HG03432 (cell line): Measurements from ENCODE around the gene POU1F1.
"Not testable (repeated sequence)": the region's sequence is repeated elsewhere in the genome, so short reads cannot be mapped to it uniquely, and the experiment has no call there.

Experiments used
- ATAC-seq: cut with Tn5 transposase; IDR thresholded peaks from one replicate; pipeline ENCODE4 v1.9.1; 2021; ENCODE audit warnings: mild to moderate bottlenecking, moderate library complexity; ENCODE audit not compliant: unreplicated experiment

POU1F1 gene, protein sequence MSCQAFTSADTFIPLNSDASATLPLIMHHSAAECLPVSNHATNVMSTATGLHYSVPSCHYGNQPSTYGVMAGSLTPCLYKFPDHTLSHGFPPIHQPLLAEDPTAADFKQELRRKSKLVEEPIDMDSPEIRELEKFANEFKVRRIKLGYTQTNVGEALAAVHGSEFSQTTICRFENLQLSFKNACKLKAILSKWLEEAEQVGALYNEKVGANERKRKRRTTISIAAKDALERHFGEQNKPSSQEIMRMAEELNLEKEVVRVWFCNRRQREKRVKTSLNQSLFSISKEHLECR

DNA sequence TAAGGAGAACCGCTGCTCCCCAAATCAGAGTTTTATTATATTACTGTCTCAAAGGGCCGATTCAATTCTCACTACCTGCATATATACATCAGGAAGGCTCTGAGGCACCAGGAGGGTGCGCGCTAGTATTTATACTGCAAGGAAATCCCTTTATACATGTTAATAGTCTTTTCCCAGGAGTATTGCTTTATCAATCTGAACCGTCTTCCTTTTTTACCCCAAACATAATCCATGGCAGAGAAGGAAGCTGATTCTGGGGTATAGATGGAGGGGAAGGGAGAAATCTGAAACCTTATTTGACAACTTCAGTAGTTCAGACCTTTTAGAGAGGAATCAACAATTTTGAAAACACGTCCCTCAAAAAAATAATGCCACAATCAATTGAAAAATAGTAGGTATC lies at the start of gene POU1F1:
Gene POU1F1, minus strand, starts transcription at position 101 of the 400 bp plus-strand sequence. CDS start 122 bp downstream, outside the sequence.
- no peak for ATAC-seq

DNA sequence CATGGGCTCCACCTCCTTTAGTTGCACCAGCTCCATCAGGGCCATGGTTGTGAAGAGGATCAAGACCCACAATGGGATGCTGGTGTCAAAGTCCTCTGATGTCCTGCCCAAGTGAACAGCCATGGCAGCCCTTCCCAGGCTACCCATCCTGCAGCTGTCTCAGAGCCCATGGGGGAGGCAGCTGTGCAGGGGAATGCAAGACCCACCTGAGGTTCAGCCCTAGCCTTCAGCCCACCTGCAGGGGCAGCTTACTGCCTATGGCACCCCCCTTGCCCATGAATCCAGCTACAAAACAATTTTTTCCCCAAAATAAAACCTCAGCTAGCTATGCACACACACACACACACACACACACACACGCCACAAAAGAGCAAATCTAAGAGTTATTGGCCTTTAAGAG lies 48.2 kb upstream of the POU1F1 start:
- ATAC-seq, result no peak

DNA sequence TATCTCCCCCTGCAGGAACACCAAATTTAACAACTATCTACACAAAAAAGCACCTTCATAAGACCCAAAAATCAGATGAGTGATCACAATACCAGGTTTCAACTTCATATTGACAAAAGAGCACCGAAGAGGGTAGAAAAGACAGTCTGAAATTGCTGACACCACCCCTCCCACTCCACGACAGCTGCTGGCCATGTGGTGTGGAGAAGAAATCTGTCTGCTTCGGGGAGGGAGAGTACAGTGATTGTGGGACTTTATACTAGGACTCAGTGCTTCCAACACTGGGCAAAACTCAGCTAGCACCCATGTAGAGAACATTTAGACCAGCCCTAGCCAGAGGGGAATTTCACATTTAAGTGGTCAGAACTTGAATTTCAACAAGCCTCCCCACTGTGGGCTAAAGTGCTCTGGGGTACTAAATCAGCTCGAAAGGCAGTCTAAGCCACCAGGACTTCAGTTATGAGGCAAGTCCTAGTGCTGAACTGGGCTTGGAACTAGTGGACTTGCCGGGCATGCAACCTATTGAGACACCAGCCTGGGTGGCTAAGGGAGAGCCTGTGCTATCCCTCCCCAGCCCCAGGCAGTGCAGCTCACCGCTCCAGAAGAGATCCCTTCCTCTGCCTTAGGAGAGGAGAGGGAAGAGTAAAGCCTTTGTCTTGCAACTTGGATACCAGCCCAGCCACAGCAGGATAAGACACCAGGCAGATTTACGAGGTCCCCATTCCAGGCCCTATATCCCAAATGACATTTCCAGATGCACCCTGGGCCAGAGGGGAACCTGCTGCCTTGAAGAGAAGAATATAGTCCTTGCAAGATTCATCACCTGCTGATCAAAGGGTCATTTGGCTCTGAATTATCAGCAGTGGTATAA lies 44.6 kb upstream of the POU1F1 start:
- no peak for ATAC-seq

DNA sequence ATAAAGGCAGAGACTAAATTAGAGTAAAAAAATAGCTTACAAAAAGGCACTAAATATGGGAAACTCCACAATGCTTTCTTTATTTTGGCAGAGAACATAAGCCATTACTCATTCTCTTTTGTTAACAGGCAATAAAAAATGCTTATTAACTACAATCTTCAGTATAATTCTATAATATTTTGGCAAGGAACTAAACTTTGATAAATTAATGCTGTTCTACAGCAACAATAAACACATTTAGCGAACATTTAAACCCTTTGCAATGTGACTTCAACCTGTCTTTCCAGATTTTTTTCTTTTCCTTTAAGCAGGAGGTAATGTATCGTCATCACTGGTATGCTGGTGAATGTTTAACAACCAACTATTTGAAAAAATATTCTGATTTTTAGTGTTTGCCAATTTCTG lies 42.2 kb upstream of the POU1F1 start:
- ATAC-seq, result no peak

DNA sequence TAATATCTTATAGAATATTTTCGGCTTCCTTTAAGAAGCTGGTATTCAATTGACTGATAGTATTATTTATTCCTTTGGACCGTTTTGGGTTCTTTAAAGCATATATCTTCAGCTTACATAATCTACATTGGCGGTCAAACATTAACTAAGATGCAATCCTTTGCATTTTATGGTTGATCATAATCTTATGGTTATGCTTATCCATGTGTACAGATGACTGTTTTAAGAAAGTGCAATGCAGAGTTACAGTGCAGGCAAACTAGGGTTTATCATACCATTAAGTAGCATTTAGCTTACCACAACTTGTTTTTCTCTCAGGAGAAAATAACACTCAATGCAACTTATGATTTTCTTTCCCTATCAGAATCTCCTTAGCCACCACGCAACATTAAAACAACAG lies 41.4 kb upstream of the POU1F1 start:
- ATAC-seq, result no peak

DNA sequence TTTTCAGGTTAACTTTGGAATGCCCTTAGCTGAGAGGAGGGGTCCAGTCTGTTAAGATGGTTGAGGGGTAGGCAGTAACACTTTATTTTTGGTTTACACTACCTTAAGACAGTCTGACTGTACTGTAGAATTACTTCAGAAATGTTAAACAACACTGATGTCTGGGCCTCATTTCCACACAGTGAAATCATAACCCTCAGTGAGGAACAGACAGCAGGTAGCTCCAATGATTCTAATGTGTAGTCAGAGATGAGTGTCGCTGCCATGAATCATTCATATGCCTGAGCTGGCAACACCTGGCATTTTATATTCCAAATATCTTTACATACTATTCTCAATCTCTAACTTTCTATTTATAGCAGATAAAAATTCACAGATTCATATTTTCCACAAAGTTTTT lies 37.3 kb upstream of the POU1F1 start:
- ATAC-seq, result no peak

DNA sequence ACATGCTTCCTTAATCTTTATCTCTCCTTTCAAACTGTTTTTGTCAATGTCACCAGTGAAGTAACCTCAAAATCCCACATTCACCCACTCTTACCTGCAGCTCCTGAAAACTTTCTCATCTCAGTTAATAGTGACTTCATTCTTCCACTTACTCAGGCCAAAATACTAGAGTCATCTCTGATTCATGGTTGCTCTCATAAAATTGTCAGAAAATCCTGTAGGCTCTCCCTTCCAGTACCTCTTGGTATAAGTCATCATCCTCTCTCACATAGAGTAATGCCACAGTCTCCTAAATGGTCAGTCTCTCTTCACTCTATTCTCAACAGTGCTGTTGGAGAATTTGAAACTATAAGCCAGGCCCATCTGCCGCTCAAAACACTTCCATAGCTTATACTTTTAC lies 34.9 kb upstream of the POU1F1 start:
- ATAC-seq, result no peak

DNA sequence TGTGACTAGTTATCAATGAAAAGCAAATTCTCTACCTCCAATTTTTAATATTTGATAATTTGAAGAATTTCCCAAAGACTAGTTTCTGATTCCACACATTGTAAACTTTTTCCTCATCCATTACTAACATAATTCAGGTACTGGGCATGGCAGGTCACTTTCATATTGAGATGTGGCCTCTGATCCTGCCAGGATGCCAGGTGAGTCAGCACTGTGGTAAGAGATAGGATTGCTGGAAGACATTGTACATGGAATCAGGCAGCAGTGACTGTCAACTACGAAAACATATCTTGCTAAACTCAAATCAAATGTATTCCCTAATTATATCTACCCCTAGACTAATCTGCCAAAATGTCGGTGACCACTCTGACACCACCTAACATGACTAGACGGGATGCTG lies 33.2 kb upstream of the POU1F1 start:
- no peak for ATAC-seq

DNA sequence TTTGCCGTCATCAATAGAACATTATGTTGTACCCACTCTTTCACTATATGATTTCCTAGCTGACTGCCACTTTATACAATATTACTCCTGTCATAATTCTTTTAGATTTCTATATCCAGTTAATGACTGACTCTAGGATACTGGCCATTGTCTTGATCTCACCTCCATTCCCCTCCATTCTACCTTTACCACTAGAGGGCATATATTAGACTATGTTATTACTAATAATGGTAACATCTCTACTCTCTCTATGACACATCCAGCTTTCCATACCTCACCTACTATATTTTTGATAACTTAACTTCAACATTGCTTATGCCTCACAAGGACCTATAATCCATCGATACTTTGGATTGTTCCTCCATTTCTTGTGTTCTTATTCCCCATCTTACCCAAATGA lies 31.4 kb upstream of the POU1F1 start:
- peak; percentile 87 for ATAC-seq

DNA sequence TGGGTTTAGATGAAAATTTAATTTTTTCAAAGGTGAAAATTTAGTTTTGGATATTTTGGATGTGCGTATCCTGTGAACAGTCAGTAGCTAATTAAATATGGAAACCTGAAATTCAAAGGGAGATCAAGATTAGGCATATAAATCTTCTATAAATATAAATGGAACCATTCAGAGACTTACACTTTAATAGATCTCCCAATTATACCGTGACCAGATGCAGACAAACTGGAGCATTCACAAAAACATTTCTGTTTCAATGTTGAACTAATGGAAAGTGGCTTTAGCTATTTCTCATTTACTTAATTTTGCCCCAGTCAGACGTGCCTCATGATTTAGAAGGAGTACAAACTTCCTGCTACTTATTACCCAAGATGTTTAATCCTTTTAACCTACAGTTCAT lies 29.1 kb upstream of the POU1F1 start:
- no peak for ATAC-seq

DNA sequence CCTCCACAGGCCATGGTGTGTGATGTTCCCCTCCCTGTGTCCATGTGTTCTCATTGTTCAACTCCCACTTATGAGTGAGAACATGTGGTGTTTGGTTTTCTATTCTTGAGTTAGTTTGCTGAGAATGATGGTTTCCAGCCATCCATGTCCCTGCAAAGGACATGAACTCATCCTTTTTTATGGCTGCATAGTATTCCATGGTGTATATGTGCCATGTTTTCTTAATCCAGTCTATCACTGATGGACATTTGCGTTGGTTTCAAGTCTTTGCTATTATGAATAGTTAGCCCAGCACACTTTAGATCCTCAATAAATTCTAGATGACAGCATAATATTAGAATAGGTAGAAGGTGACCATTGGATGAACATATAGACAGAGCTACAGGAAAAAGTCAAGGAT lies 28.6 kb upstream of the POU1F1 start:
- ATAC-seq, result not testable (repeated sequence)

DNA sequence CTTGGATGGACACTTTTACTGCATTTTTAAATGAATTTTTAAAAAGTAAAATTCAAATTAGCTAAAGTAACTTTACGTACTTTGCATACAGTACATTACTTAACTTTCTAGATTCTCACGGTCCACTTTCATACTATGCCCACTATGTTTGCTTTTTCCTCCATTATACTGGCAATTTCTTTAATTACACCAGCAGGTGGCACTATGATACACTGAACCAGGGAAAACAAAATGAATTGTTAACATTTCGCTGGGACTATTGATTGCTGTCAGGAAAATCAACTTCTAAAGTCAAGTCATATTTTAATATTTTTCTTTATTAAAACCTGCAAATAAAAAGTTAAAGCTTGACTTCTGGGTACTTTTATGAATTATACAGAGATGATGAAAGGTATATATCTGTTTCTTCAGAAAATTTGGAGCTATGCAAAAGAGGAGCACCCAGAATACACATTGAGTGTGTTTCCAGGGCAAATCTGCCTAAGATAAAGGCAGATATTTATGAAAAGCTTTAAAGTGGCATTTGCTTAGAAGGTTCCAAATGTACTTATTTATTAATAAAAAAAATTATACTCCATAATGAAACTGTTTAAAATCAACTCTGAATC lies 21.8 kb upstream of the POU1F1 start:
- ATAC-seq, result peak; percentile 81

DNA sequence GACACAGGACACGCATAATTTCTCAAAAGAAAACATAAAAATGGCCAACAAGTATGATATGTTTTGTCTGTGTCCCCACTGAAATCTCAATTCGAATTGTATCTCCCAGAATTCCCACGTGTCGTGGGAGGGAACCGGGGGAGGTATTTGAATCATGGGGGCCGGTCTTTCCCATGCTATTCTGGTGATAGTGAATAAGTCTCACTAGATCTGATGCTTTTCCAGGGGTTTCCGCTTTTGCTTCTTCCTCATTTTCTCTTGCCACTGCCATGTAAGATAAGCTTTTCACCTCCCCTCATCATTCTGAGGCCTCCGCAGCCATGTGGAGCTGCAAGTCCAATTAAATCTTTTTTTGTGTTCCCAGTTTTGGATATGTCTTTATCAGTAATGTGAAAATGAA lies 12.1 kb upstream of the POU1F1 start:
- ATAC-seq, result no peak

DNA sequence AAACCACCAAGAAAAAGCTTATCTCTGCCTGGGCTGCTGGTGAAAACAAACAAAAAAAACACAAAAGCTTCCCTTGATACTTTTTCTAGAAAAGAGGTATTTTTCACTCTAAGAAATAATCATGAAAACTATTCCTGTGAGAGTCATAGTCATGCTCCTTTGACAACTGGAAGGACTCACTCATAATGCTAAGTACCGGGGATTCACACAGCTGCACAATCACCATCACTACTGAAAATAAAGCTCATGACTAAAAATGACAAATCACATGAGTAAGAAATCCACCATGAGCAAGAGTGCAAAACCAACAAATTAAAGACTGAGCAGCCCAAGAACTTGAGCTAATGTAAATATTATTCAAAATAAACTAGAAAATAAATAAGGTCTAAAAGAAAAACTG lies 10.6 kb upstream of the POU1F1 start:
- peak; percentile 77 for ATAC-seq

DNA sequence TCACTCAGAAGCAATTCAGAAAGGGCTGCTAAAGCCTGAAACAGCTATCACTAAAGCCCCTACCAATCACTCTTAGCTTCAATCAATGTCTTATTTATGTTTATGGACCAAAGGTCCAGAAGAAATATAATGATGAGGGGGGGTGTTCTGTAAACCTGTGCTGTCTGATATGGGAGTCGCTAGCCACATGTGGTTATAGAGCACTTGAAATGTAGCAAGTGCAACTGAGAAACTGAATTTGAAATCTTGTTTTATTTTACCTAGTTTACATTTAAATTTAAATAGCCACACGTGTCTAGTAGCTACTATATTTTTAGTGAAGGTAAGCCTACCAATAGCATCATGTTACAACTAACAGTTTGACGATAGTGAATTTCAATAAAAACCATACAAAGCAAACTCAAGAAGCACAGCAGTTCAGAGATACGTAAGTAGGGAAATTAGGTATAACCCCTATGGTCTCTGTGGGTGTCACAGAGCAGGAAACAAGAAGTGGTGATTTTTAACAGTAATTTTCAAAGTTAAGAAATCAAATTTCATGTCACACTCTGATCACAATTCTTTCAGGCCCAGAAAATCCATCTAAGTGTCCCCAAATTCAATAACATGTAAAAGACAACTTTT lies 3.6 kb downstream of the POU1F1 start:
- ATAC-seq, result peak; percentile 91

DNA sequence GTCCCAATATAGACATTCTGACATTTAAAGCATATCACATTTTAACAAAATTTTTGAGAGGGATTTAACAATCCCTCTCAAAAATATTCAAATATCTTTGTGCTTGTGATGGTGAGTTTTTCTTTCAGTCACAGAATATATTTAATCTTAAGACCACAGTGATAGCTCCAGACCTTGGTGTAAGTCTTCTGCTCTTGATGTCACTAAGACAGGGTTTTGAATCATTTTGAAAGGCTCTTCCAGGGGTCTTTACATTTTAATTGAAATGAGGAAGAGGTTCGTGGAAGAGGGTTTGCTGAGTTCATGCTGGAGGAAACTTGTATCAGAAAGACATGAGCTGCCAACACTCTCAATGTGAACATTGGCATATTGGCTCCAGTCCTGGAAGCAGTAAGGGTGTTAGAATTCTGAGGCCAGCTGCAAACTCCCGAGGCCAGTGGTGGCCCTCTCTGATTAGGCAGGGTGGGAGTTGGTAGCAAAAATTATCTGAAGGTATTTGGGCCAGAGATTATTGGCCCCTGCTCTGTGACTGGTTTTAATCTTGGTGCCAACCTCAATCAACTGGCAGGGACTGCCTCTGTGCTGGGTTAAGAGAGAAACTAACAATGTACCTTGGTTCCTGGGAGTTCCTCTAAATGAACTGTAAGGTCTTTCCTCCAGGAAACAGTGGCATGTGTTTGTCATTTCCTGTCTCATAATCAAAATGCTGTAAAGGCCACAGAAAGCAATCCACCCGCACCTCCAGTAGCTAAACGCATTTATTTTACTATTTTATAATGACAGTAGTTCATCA lies 5.3 kb downstream of the POU1F1 start:
- ATAC-seq, result no peak

DNA sequence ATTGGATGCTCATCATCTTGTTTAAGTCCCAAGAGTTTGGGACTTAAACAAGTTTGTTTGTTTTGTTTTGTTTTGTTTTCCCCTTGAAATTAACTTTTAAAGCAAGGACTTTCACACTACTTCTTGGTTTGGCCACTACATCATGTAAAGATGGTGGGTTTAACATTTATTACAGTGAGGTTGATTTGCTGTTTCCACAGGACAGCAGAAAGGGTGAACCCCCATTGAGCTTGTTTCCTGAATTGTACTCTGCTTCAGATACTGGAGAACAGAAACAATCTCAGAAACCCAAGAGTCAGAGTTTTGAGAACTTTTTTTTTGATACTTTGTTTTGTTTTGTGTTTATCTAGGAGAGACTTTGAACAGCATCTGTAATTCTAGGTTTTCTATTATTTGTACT lies 6.7 kb downstream of the POU1F1 start:
- ATAC-seq, result no peak

DNA sequence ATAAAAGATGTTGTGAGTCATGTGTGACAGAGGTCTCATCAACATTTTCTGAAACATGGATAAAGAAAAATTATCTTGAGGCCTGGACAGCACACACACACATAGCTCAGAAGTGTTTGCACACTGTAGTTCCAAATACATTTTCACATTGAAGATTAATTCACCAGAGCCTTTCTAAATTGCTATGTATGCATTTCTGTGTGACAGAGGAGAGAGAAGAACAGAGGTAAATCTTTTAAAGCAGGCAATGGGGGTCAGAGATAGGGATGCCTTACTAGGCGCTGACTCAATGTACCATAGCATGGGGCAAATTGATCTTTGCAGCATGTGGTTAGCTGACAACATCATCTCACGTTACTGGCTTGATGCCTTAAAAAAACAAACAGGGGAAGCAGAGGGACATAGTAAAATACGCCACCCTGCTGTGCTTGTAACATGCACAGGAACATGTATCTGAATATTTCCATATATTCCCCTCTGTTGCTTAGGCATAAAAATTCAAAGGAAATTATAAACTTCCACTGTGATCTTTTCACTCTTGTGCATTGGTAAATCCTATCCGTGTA lies 7.7 kb downstream of the POU1F1 start:
- no peak for ATAC-seq

DNA sequence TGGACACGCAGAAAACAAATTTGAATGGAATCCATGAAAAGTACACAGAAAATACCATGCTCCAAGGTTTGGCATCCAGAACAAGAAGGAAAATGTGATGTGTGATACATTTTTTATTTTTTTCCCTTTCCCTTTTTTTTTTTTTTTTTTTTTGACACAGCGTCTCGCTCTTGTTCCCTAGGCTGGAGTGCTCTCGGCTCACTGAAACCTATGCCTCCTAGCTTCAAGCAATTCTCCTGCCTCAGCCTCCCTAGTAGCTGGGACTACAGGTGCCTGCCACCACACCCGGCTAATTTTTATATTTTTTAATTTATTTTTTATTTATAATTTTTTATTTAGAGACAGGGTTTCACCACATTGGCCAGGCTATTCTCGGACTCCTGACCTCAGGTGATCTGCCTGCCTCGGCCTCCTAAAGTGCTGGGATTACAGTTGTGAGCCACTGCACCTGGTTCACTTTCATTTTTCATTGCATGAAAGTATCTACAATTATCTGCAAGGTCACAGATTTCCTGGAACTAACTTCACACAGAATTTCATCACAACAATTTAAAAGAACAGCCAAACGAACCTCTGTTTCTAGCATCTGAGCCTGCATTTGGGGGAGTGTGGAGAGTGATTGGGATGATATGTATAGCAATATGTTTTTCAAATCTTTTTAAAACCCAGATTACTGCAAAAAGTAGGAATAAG lies 8.3 kb downstream of the POU1F1 start:
- ATAC-seq, result no peak

DNA sequence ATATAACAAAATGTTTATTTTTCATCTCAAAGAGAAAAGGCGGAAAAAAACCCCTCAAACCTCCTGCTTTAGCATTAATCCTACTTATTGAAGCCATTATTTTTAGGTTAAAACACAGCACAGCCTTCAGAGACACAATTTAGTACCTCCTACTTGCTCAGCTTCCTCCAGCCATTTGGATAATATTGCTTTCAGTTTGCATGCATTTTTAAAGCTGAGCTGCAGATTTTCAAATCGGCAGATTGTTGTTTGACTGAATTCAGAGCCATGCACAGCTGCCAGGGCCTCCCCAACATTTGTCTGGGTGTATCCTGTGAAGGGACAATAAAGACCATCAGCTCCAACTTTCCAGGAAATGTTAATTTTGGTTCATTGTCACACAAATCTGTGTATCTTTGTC lies 14.5 kb downstream of the POU1F1 start:
- ATAC-seq, result no peak
